Measurements from ENCODE around the gene SMAP2. TPM values are rescaled to one million over a fixed set of nuclear protein-coding genes. Genes with fewer than 3 reads are reported as not detected.

Gene SMAP2
- total and polyA plus RNA-seq, 10 of the 15 experiments (the other 5 are each of a cell fraction or from before 2014, with no cell fraction given) = 33.4 to 177 (median 105) TPM

DNA sequence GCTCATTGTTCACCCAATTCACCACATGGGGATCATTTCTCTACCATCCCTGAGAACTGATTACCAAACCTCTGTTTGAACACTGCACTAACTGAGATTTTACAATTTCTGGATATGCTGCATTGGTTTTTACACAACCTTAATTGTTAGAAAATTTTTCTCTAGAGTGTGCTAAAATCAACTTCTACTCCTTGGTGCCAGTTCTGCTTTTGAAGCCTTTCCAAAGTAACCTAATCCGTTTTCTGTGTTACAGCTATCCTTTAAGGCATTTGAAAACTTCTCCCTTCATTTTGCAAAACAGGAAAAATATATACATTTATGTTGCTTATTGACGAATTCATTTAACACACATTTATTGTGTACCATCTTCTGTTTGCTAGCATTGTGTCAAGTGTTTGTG is 23.7 kb downstream of the SMAP2 start:
- no peak for DNase-seq (ENCODE audit: low read depth, low spot score)
- ChIA-PET POLR2A (interaction anchor here (0.6 to 8.5 kb wide), 3 partner anchors 11 to 730 kb away, joined by 5 to 243 read pairs (median 43); partner anchors contain the start of gene SMAP2), CTCF (interaction anchor here (1.7 to 9.9 kb wide), 3 partner anchors 13 to 244 kb away, joined by 5 to 271 read pairs (median 7); no protein-coding TSS in a partner anchor), SMC1A (ENCODE audit: uncharacterized antibody, unreplicated experiment) (interaction anchor here (0.9 to 9.0 kb wide), 5 partner anchors 12 to 53 kb away, joined by 3 to 426 read pairs (median 6); partner anchors contain the start of gene SMAP2), RAD21 (ENCODE audit: unreplicated experiment) (interaction anchor here (1.3 to 5.0 kb wide), 3 partner anchors 13 to 53 kb away, joined by 5 to 189 read pairs (median 6); partner anchors contain the start of gene ZFP69B)
- intact Hi-C loops (cut with micrococcal nuclease; ENCODE audit: unreplicated experiment) = no loop called here
- H2AFZ ChIP-seq (ENCODE audit: control insufficient read depth, low read depth, low read length) = no peak overlapping the region
- H3K4me1 ChIP-seq (ENCODE audit: control insufficient read depth, insufficient read depth, low read length) = peaks cover 68% of the 10 kb centered on the region
- peak overlapping the region; percentile 45; the same call in 1 of the 2 replicates for H3K27ac ChIP-seq (ENCODE audit: control insufficient read depth, insufficient read depth)
- no peak for FAIRE-seq
- H3K27me3 ChIP-seq (replicated peaks in 1 of 2; ENCODE audit: control insufficient read depth in 2 of 2, insufficient read depth in 2 of 2, low read length in 1 of 2) = no peaks in the 10 kb centered on the region
- H3K79me2 ChIP-seq (ENCODE audit: control insufficient read depth, insufficient read depth, low read length) = peaks cover 99% of the 10 kb centered on the region
- 46% methylated on average over 2 of the region's 2 CpGs for WGBS (ENCODE audit: insufficient coverage, insufficient replicate concordance, low lambda C conversion rate, missing lambda C conversion rate)
- no peak for ATAC-seq
- no peaks in the 10 kb centered on the region for H3K9me3 ChIP-seq (replicated peaks; ENCODE audit: control insufficient read depth, insufficient read depth, low read length)
- no peak overlapping the region; the same call in 1 of the 2 replicates for H3K4me2 ChIP-seq (ENCODE audit: control insufficient read depth, insufficient read depth)
- in situ Hi-C loops (cut with MboI) = no loop called here
- no peaks in the 10 kb centered on the region; the same call in 1 of the 2 replicates for H4K20me1 ChIP-seq (ENCODE audit: control insufficient read depth, insufficient read depth)
- H3K36me3 ChIP-seq (ENCODE audit: control insufficient read depth in 2 of 2, insufficient read depth in 2 of 2, low read length in 1 of 2) = 0 out of 4 replicates have a peak, but pooled peaks cover 0 to 3% of the 10 kb centered on the region in 2 experiments
- no peak overlapping the region for H3K9ac ChIP-seq (ENCODE audit: control insufficient read depth, insufficient read depth, low read length)
- H3K4me3 ChIP-seq = no peak overlapping the region
- TF ChIP-seq ETV6 (conservative IDR thresholded peaks at IDR 0.05 in 1 of 2, IDR thresholded peaks at IDR 0.05 in 1 of 2; ENCODE audit: borderline replicate concordance in 1 of 2, low read depth in 1 of 2) = no peak
- TF ChIP-seq NR2C1 (IDR thresholded peaks at IDR 0.05) = no peak
- TF ChIP-seq SPI1 (IDR thresholded peaks at IDR 0.05; ENCODE audit: borderline replicate concordance, insufficient read depth, low read depth, low read length) = peak; percentile 21; the same call in 1 of the 2 replicates
- 0 out of 2 replicates have a peak, but pooled peaks have one; percentile 21 for TF ChIP-seq JUNB (IDR thresholded peaks at IDR 0.05)
- no TSS peak for BruUV-seq (replicated peaks)

Data from GM12878 (cell line).